HG03521 (cell line): ENCODE data around the gene CAPG.
"Not testable (repeated sequence)": the region's sequence is repeated elsewhere in the genome, so short reads cannot be mapped to it uniquely, and the experiment has no call there.

Experiments
- ATAC-seq: cut with Tn5 transposase; IDR thresholded peaks from one replicate; pipeline ENCODE4 v1.9.1; 2021; ENCODE audit warnings: mild to moderate bottlenecking, moderate library complexity; ENCODE audit not compliant: unreplicated experiment

The CAPG gene

GRCh38 chr2:85367180-85367579 is 43.0 kb downstream of the CAPG start:
- no peak for ATAC-seq

- not testable (repeated sequence) for ATAC-seq
Observed at GRCh38 chr2:85362653-85363387, 47.3 kb downstream of the CAPG start.

- ATAC-seq: no peak
Observed at GRCh38 chr2:85357736-85358135, 52.4 kb downstream of the CAPG start.

- ATAC-seq: no peak
Observed at GRCh38 chr2:85356186-85356585, 54.0 kb downstream of the CAPG start.

GRCh38 chr2:85355521-85355920 is 54.6 kb downstream of the CAPG start:
- no peak for ATAC-seq

- peak; percentile 7 for ATAC-seq
Observed at GRCh38 chr2:85355073-85355410, 55.1 kb downstream of the CAPG start.

- peak; percentile 97 for ATAC-seq
Observed at GRCh38 chr2:85354286-85355072, 55.7 kb downstream of the CAPG start, which contains the start of the genes ELMOD3 and RETSAT. Gene ELMOD3, plus strand, starts transcription at chr2:85354769. Its CDS starts 2,430 bp downstream, at chr2:85357199. Gene RETSAT, minus strand, starts transcription at chr2:85354528. Its CDS starts 21 bp downstream, at chr2:85354507.

GRCh38 chr2:85353876-85354285 is 56.3 kb downstream of the CAPG start:
- no peak for ATAC-seq

GRCh38 chr2:85347599-85347998 is 62.6 kb downstream of the CAPG start:
- ATAC-seq: no peak
